Measurements from ENCODE around the gene ALDH1L2.

GRCh38 chr12:104998423-104999346 lies 85.6 kb downstream of the ALDH1L2 start:
- no peak for TF ChIP-seq EZH2 (IDR thresholded peaks at IDR 0.05; ENCODE audit: borderline replicate concordance, low read length)
- TF ChIP-seq, protein P1, sequence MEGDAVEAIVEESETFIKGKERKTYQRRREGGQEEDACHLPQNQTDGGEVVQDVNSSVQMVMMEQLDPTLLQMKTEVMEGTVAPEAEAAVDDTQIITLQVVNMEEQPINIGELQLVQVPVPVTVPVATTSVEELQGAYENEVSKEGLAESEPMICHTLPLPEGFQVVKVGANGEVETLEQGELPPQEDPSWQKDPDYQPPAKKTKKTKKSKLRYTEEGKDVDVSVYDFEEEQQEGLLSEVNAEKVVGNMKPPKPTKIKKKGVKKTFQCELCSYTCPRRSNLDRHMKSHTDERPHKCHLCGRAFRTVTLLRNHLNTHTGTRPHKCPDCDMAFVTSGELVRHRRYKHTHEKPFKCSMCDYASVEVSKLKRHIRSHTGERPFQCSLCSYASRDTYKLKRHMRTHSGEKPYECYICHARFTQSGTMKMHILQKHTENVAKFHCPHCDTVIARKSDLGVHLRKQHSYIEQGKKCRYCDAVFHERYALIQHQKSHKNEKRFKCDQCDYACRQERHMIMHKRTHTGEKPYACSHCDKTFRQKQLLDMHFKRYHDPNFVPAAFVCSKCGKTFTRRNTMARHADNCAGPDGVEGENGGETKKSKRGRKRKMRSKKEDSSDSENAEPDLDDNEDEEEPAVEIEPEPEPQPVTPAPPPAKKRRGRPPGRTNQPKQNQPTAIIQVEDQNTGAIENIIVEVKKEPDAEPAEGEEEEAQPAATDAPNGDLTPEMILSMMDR (IDR thresholded peaks at IDR 0.05; ENCODE audit: low read length): no peak
